ENCODE measurements around the gene CHN2. TPM values are rescaled to one million over a fixed set of nuclear protein-coding genes. Genes with fewer than 3 reads are reported as not detected.

Gene CHN2
- total RNA-seq, 1 donor from 2014 or later, result 36.1 TPM

- peaks cover 21% of the 10 kb centered on the region for H3K4me1 ChIP-seq
These were observed 79.8 kb downstream of the CHN2 start for GRCh38 chr7:29274146-29275017.

GRCh38 chr7:29275018-29275318 lies 80.4 kb downstream of the CHN2 start:
- no peaks in the 10 kb centered on the region for H3K9me3 ChIP-seq (replicated peaks)
- no peak overlapping the region for H3K27ac ChIP-seq (replicated peaks)
- H3K4me1 ChIP-seq, result peaks cover 21% of the 10 kb centered on the region
- H3K36me3 ChIP-seq, result no peaks in the 10 kb centered on the region
- no peak overlapping the region for H3K4me3 ChIP-seq
- DNase-seq, result no peak
- intact Hi-C loops (cut with micrococcal nuclease), result no loop called here
- no peaks in the 10 kb centered on the region for H3K27me3 ChIP-seq (ENCODE audit: low read depth)
- no peak for TF ChIP-seq CTCF (IDR thresholded peaks at IDR 0.05; ENCODE audit: borderline replicate concordance)

More at GRCh38 chr7:29274146-29275017, 79.8 kb downstream of the CHN2 start:
- intact Hi-C loops (cut with micrococcal nuclease), result no loop called here
- H3K27me3 ChIP-seq (ENCODE audit: low read depth), result no peaks in the 10 kb centered on the region
- no peaks in the 10 kb centered on the region for H3K9me3 ChIP-seq (replicated peaks)
- DNase-seq, result no peak
- no peak overlapping the region for H3K4me3 ChIP-seq
- H3K36me3 ChIP-seq, result no peaks in the 10 kb centered on the region
- no peak for TF ChIP-seq CTCF (IDR thresholded peaks at IDR 0.05; ENCODE audit: borderline replicate concordance)
- no peak overlapping the region for H3K27ac ChIP-seq (replicated peaks)

- DNase-seq, result no peak
- TF ChIP-seq CTCF (IDR thresholded peaks at IDR 0.05; ENCODE audit: borderline replicate concordance), result no peak
- Histone ChIP-seq H3K36me3 (no peaks in the 10 kb centered on the region), H3K27me3 (ENCODE audit: low read depth) (no peaks in the 10 kb centered on the region), H3K9me3 (replicated peaks) (no peaks in the 10 kb centered on the region), H3K4me1 (peaks cover 21% of the 10 kb centered on the region), H3K27ac (replicated peaks) (no peak overlapping the region), H3K4me3 (no peak overlapping the region)
- intact Hi-C loops (cut with micrococcal nuclease), result no loop called here
These were observed 80.9 kb downstream of the CHN2 start for GRCh38 chr7:29275493-29275892.

GRCh38 chr7:29276199-29276598 lies 81.6 kb downstream of the CHN2 start:
- no peaks in the 10 kb centered on the region for H3K9me3 ChIP-seq (replicated peaks)
- H3K27ac ChIP-seq (replicated peaks), result no peak overlapping the region
- no peak overlapping the region for H3K4me3 ChIP-seq
- no peaks in the 10 kb centered on the region for H3K27me3 ChIP-seq (ENCODE audit: low read depth)
- H3K36me3 ChIP-seq, result no peaks in the 10 kb centered on the region
- intact Hi-C loops (cut with micrococcal nuclease), result no loop called here
- H3K4me1 ChIP-seq, result peaks cover 25% of the 10 kb centered on the region
- TF ChIP-seq CTCF (IDR thresholded peaks at IDR 0.05; ENCODE audit: borderline replicate concordance), result no peak
- no peak for DNase-seq

- TF ChIP-seq CTCF (IDR thresholded peaks at IDR 0.05; ENCODE audit: borderline replicate concordance), result no peak
- peaks cover 31% of the 10 kb centered on the region for H3K4me1 ChIP-seq
- DNase-seq, result no peak
- H3K9me3 ChIP-seq (replicated peaks), result no peaks in the 10 kb centered on the region
- no peaks in the 10 kb centered on the region for H3K36me3 ChIP-seq
- H3K4me3 ChIP-seq, result no peak overlapping the region
- H3K27ac ChIP-seq (replicated peaks), result no peak overlapping the region
- intact Hi-C loops (cut with micrococcal nuclease), result no loop called here
- no peaks in the 10 kb centered on the region for H3K27me3 ChIP-seq (ENCODE audit: low read depth)
These were observed 82.2 kb downstream of the CHN2 start for GRCh38 chr7:29276806-29277205.
